Suppressor macrophage treated with lipopolysaccharide for 1 hour (primary cell): ENCODE results near the gene PLG.
"Not testable (repeated sequence)": the region's sequence is repeated elsewhere in the genome, so short reads cannot be mapped to it uniquely, and the experiment has no call there.

Experiments used
- DNase-seq, 3 donors: peaks; one replicate each; pipeline ENCODE4 v3.0.0-alpha.2; 2020 to 2022

Gene PLG

DNA sequence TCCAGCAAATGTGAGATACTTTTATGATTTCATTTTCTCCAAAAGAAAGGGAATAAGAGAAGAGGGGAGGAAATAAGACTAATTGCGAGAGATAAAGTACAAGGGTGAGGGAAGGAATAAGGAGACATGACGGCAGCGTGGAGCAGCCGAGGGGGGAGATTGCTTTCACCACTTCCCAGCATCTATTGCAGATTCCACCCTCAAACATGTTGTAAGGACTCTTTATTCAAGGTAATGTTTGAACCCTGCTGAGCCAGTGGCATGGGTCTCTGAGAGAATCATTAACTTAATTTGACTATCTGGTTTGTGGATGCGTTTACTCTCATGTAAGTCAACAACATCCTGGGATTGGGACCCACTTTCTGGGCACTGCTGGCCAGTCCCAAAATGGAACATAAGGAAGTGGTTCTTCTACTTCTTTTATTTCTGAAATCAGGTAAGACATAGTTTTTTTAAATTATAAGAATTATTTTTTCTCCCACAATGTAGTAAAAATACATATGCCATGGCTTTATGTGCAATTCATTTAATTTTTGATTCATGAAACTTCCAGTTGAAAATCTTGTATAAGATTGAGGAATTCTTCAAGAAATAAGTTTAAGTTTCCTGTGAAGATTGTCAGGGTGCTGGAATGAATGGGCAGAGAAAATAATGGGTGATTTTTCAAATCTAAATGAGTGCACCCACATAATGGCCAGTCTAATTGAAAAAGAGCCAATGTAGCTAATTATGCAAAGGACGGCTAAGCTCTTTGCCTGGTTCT, at the start of gene PLG:
TSS of gene PLG (plus strand) at position 327 of the 763 bp plus-strand sequence. CDS start at position 388, 61 bp downstream.
- DNase-seq = not testable (repeated sequence)

DNA sequence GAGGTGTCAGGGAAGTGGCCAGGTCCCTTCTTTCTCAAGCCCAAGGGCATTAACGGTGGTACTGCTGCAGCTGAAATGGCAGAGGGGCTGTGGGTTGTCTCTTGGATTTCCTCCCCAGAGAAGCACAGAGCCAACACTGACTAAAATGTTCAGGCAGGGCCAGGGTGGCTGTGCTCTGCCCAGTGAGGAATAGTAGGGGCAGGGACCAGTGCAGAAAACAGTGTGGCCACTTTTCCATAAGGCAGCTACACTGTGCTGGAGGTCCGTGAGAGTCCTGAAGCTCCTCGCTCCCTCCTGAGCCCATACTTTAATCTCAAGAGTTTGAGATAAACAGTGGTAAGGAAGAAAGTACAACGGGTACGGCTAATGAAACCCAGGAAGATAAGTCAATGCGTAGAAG, 42.5 kb upstream of the PLG start:
- DNase-seq = no peak

DNA sequence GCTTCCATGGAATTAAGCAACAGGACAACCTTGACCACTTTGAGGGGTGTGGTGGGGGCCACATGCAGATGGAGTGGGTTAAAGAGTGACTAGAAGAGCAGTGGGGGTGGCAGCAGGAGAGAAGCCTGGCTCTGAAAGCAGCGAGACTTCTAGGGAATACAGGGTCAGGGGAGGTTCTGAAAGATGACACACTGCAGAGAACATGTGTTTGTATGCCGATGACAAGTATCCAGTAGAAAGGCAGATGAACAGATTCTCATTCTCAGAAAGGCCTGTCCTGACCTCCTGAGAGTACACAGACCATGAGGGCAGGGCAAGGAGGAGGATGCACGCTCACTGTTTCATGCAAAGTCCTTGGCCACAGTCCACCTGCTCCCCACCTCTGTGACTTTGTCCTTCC, 40.8 kb upstream of the PLG start:
- no peak for DNase-seq

DNA sequence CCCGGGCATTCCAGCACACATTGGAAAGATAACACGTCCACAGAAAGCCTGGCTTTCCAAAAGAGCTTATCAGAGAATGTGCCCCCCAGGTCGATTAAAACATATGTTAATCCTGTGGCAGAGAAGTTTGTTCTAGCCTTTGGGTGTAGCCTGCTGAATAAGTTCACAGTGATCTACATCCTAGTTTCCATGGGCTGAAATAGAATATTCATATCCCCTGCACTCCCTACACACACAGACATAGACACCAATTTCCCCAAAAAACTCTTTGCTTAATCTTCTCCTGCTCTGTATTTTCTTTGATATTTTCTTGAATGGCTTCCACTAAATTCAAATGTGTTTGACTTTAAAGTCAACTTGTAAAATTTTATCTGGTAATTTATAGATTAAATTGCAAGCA, 39.6 kb upstream of the PLG start:
- DNase-seq = no peak

DNA sequence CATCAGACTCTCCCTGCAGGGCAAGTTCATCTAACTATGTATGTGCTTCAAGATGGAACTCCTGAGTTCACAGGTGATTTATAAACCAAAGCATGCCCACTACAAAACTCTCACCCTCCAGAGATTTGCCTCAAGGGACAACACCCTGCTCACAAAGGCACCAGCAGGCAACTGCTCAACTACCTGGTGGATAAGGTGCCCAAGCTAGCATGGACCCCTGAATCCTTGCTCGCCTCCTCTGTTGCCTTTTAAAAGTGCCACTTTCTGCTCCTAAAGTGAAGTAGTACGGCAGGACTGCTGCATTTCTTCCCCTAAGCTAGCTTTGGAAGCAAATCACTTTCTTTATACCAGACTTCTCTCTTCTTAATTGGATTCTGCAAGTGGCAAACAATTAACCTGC, 39.2 kb upstream of the PLG start:
- no peak for DNase-seq

DNA sequence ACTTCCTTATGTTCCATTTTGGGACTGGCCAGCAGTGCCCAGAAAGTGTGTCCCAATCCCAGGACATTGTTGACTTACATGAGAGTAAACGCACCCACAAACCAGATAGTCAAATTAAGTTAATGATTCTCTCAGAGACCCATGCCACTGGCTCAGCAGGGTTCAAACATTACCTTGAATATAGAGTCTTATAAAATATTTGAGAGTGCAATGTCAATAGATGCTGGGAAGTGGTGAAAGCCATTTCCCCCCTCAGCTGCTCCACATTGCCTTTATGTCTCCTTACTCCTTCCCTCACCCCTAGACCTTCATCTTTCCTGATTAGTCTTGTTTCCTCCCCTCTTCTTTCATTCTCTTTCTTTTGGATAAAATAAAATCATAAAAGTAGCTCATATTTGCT, 37.8 kb upstream of the PLG start, which contains the start of gene LPA:
TSS of gene LPA (minus strand) at position 78 of the 400 bp plus-strand sequence. CDS start at position 17, 61 bp downstream.
- DNase-seq = not testable (repeated sequence)

DNA sequence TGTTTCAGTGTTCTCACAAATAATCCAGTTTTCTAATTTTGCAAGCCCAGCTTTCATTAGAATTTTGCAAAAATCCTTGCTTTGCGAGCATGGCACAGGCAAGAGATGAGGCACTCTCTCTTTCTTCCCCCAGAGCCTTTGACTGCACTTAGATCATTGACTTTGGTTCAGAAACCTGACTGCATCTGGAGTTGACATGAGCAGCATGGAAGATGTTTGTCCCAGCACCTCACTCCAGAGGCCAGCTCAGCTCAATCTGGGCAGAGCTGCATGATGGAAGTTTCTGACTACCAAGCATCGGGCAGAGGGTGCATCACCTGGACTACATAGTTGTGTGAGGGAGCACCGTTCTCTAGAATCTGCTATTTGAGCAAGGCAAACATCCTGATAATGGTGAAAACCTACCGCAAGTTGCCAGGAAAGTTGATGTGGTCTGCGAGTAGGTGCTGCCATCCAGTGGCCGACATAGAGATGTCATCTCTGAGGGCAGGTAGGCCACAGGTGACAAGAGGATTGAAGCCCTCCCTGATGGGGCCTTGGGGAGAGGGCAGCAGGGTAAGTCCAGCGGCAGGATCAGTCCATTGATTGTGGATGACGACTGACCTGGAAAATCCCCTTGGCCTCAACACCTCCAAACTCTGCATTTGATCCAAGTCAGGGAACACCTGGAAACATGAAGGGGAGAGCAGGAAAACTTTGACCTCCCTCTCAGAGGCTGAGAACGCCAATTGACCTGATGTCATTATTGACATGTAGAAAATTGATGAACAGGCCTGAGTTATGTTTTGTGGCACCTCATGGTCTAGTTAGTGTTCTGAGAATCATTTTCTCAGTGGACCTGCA, 34.2 kb upstream of the PLG start:
- DNase-seq = no peak

DNA sequence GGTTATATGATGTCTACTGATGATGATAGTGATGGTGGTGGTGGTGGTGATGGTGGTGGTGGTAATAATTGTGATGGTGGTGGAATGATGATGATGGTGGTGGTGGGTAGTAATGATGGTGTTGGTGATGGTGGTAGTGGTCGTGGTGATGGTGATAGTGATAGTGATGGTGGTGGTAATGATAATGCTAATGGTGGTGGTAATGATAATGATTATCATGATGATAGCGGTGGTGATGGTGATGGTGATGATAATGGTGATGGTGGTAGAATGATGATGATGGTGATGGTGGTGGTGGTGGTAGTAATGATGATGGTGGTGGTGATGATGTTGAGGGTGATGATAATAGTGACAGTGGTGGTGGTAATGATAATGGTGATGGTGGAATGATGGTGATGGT, 33.5 kb upstream of the PLG start:
- no peak for DNase-seq

DNA sequence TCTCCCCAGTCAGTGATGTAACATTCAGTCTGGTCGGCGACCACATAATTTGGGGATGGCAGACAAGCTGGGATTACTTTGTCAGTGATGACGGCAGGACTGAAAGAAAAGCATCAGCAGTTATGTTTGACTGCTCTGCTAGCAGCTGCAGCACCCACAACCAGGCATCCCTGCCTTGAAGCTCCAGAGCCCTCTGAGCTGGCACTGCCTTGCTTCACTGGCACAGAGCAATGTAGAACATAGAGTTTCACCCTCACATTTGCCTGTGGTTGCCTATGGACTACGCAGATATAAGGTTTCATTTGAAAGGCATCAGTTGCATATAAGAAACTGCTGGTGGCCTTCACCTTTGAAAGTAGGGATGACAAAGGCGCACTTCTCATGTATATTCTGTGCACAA, 25.6 kb upstream of the PLG start:
- DNase-seq = not testable (repeated sequence)

DNA sequence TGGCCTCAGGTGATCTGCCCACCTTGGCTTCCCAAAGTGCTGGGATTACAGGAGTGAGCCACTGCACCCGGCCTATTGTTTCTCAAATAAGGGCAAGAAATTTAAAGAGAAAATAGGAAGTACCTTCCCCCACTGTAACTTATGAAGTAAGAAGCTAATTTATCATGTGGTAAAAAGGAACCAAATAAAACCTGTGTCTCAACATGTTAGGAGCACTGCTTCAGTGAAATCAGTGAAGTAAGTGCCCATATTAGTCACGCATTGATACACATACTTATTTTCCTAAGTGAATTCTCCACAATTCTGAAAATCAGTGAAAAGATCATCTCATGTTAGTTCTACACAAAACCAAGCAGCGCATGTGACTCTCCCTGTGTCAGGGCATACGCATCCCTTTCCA, 23.8 kb upstream of the PLG start:
- DNase-seq = peak in 1 of 3 donors; percentile 0

DNA sequence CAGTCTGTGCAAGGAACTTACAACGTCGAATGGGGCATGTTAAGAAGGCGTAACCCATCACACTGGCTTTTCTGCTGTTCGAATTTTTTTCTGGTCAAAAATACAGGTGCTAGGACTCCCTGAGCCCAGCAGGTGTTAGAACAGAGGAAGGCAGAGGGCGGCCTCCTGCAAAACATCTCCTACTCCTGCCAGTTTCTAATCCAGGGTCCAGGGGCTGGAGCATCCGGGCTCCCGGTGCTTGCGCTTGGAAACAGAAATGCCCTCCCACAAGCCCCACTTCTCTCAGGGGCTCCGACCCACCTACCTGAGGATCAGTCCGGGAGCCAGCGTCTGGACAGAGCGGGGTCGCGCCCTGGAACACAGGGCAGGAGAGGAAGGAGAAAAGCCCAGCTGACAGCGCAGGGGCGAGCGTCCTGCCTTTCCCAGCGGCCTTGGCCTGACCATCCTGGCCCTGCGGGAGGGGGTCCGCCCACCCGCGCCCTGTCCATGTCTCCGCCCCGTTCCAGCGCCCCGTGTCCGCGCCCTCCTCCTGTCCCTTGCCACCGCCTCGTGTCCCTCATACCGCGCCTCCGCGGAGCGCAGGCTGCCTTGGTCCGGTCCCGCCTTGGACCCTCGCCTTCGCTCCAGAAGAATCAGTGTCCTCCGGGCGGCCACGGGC, 23.2 kb upstream of the PLG start:
- DNase-seq = no peak

DNA sequence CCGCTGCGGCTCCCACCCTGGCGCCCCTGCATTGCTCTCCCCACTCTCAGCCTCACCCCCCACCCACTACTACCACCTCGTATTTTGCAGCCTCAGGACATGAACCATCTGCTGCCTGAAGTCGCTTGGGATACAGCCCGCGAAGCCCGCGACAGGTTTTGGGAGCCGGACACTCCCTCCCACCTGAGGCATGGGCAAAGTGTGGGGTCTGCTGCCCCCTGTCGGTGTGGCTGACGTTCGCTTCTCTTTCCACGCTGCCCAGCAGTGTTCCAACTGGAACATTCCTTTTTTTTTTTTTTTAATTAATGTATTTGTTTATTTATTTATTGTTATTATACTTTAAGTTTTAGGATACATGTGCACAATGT, 22.7 kb upstream of the PLG start:
- no peak for DNase-seq

DNA sequence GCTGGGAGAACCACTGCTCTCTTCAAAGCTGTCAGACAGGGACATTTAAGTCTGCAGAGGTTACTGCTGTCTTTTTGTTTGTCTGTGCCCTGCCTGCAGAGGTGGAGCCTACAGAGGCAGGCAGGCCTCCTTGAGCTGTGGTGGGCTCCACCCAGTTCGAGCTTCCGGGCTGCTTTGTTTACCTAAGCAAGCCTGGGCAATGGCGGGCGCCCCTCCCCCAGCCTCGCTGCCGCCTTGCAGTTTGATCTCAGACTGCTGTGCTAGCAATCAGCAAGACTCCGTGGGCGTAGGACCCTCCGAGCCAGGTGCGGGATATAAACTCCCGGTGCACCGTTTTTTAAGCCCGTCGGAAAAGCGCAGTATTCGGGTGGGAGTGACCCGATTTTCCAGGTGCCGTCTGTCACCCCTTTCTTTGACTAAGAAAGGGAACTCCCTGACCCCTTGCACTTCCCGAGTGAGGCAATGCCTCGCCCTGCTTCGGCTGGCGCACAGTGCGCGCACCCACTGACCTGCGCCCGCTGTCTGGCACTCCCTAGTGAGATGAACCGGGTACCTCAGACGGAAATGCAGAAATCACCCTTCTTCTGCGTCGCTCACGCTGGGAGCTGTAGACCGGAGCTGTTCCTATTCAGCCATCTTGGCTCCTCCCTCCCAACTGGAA, 16.8 kb upstream of the PLG start:
- DNase-seq = not testable (repeated sequence)

DNA sequence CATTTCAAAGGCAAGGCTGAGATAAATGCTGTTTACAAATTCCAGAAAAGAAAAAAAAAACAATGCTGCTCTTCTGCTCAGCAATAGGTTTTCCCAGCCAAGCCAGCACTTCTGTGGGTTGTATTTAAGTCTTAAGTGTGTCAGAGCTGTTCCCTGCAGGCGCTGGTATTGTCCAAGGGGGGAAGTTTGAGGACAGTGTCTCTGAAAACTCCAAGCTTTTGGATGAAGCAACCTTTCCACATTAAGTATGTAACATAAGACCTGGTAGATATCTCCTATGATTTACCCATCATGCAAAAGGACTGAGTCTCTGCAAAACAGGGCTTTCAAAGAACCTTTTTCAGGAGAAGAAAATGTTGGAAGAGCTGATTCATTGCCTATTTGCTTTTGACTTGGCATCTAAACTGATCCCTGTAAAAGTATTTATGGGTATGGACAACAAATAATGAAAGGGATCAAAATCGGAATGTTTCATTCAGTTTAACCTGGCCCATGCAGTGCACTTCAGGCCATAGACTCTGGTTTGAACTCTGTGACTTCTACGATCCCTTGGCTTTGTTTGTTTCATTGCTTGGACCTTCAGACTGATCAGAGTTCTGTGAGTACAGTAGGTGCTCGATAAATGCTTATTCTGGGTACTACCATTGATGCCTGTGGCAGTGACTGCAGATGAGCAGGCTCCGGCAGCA, 16.1 kb upstream of the PLG start:
- DNase-seq = no peak

DNA sequence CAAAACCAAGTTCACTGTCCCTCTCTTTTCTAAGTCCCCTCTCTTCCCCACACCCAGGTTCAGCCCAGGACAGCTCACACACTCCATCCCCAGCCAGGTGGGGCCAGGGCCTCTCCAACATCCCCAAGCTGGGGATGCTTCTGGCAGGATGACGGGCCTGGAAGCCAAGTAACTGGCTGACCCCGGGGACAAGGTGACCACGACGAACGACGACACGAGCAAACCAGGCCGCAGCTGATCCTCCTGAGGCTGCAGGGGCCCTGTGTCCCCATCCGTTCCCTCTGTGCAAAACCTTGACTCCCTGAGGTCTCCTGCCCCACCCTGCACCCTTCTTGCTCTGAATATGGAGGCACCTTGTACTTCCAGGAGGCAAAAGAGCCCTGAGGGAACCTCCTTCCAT, 11.6 kb upstream of the PLG start:
- no peak for DNase-seq

DNA sequence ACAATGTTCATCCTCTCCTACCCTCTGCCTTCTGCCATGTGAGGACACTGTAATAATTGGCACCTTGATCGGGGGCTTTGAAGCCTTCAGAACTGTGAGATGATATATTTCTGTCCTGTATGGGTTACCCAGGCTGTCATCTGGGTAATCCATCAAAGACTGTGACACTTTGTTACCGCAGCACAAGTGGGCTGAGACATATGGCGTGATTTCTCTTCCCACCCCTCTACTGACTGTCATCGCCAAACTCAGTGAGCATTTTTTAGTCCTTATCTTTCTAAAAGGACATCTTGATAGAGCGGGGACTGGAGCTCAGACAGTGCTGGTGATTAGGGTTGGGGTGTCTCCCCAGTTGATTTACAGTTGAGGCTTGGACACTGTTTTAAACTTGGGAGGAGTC, 10.4 kb upstream of the PLG start:
- no peak for DNase-seq

DNA sequence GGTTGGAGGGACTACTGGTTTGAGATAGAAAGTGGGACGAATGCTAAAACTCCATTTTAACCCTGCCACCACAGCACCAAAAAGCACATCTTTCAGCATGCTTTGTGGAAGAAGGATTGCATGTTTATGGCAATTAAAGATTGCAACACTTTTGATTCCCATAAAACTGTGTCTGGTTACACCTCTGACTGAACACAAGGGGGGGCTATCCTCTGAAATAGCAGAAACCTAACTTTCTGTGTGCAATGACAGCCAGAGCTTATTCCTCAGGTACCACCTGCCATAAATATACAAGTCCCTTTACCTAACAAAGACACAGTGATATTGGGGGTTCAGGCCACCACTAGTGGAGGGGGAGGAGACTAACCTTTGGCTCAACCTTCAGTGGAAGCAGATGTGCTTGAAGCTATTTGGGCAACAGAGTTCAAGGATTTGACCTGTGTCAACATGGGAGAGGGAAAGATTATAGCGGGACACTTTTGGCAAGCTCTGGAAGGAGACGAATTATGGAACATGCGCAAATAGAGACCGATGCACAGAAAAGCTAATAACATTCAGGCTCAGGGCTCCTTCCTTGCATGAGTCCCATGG, 9.6 kb upstream of the PLG start:
- no peak for DNase-seq

DNA sequence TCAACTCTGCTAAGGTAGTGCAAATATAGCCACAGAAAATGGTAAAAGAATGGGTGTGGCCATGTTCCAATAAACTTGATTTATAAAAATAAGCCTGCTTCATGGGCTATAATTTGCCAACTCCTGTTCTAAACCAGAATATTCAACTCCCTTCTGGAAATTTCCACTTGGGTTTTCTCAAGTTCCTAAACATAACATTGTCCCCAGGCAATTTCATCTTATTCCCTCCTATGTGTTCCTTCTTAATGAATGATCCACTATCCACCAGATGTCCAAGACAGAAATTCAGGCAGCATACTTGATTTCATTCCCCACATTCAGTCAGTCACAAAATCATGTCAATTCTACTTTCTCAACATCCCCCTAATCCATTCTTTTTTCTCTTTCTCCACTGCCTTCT, 7.0 kb upstream of the PLG start:
- not testable (repeated sequence) for DNase-seq

DNA sequence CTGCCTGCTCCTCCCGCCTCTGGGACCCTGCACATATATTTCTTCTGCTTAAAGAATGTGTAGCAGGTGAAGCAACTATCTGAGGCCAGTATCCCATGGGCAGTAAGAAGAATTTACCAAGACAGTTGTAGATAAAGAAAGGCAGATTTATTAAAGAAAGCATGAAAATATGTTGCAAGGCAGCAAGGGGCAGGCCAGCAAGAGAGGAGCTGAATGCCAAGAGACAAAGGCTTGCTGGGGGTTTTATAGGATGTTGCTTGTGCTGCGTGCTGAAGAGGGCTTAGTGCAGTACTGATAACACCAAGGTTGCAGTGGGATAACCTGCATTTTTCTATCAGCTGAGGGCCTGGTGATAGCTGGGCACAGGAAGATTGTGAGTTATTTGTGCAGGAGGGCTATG, 6.4 kb upstream of the PLG start:
- DNase-seq = not testable (repeated sequence)

DNA sequence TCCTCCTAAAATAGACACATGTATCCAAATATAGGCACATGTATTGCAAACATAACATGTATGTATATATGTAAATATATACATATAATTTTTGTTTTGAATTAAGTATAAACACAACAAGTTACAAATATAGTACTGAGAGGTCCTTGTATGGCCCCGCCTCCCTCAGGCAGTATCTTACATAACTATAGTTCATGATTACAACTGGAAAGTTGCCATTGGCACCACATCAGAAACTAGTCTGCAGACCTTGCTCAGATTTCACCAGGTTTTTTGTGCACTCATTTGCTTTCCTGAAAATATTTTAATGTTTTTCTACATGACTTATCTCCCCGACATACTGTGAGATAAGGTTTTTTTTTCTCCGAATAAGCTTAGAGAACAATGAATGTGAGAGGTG, 5.2 kb upstream of the PLG start:
- not testable (repeated sequence) for DNase-seq

DNA sequence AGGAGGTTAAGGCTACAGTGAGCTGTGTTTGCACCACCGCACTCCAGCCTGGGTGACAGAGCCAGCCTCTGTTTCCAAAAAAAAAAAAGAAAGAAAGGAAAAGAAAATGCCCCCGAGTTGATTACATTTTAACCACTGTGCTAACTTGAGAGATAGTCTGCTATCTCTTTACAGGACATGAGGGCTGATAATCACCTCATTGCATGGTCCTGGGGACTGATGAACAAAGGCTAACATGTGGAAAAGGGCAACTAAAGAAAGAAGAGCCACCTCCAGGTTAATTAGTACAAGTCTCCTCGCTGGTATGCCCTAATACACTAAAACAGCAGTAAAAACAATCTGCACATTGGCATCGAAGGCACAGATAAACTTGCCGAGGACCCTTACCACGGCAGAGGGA, 4.2 kb upstream of the PLG start:
- DNase-seq = no peak

DNA sequence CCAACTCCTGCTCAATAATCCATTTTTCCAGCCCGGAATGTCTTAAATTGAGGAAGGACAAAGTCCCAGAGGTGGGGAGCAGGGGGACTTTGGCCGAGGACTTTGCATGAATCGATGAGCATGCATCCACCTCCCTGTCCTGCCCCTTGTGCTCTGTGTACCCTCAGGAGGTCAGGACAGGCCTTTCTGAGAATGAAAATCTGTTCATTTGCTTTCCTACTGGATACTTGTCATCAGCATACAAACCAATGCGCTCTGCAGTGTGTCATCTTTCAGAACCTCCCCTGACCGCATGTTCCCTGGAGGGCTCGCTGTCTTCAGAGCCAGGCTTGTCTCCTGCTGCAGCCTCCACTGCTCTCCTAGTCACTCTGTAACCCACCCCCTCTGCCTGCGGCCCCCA, 2.6 kb downstream of the PLG start:
- not testable (repeated sequence) for DNase-seq
